GM18498 (cell line): ENCODE measurements around the gene STAC3.

Experiments used
- ATAC-seq: cut with Tn5 transposase; IDR thresholded peaks from one replicate; pipeline ENCODE4 v1.9.1; 2021; ENCODE audit warnings: mild to moderate bottlenecking, moderate library complexity; ENCODE audit not compliant: unreplicated experiment

Gene STAC3

DNA sequence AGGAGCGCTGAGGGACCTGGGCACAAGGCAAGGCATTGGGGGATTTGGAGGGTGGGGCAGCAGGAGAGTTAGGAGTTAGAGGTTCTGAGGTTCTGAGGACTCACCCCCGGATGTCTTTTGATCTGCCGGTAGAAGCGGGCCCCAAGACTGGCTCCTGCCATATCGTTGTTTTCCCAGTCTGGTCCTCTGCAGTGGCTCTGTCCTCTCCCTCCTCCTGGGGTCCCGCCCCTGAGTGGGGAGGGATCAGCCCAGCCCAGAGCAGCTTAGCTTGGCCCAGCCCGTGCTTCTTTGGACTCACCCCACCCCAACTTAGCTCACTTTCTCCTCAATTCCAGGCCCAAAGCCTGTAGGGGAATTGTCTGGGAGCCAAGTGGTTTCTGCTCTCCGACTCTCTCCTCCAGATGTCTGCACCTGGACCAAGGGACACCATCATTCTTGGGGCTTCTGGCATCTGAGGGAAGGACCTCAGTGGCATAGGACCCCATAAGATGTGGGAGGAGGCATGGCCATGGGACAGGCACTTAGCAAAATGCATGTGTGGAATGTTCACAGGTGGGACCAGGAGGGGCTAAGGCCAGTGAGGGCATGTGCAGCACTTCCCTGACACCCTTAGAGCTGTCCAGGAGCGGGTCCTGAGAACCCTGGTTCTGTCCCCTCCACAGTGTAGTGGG is 13.9 kb downstream of the STAC3 start:
- no peak for ATAC-seq

DNA sequence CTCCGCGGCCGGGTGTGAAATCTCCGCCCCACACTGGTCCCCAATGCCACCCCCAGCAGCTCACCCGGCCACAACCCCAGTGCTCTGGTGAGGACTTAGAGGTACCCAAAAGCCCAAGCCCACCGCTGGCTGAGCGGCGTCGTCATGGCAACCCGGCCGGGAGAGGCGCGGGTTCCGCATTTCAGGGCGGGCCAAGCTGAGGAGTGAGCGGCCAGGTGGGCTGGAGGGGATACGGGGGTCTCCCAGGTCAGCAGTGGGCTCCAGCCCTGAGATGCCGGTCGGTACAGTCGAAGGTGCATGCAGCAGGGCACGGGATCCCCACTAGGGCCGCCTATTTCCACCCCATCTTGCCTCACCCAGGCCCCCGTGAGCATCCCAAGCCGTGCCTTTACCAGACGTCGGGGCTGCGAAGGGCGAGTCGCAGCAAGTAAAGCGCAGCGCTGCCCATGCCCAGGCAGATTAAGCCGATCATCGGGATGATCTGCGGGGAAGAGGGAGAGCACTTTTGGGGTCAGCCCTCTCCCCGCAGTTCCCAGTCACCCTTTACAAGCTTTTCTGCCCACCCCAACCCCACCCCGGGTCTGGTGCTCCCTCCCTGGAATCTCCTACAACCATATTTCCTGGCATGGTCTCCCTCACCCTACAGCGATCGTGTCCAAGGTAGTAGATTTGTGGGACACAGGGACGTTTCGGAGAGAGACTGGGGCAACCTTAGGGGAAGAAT is 14.6 kb downstream of the STAC3 start:
- no peak for ATAC-seq

DNA sequence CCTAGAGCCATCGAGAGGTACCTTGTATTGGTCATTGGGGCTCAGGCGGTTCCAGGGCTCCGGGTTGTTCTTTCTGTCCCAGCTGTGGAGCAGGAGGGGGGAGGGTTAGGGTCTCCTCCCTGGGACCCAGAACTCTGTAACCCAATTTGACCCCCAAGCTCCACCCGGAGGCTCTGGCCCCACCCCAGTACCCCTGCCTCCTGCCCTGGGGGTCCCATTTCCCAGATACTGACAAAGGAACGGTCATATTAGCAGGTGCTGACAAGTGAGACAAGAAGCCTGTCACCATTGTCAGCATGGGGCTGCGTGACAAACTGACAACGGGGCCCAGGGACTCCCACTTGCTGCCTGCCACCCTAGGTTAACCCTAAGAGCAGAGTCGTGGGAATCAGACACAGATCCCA is 15.3 kb downstream of the STAC3 start:
- no peak for ATAC-seq

DNA sequence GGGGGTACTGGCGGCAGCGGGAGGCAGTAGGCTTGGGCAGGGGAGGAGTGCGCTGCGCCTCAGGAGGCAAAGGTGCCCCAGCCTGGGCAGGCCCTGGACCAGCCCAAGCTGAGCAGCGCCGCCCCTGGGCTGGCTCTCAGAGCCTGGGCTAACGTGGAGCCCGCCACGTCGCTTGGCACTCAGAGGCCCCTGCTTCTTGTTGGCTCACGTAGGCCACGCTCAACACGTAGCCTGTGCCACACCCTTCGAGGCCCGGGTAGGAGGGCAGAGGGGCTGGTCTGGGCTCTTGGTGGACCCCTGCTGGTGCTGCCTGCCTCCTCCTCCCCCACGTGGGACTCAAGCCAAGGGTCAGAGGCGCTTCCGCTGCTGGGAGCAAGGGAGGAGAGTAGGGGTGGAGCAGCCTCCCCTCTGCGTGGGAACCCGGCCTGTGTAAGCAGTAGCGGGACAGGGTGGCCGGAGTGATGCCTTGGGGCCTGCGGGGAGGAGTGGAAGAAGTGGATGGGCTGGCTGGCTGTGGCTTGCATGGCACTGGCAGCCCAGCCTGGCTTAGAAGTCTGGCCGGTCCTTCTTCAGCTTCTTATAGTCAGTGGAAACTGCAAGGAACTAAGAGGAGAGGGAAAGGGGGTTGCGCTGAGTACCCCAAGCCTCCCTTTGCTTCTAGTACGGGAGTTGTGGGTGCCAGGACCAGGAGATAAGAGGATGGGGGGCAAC is 15.8 kb downstream of the STAC3 start:
- ATAC-seq = no peak

DNA sequence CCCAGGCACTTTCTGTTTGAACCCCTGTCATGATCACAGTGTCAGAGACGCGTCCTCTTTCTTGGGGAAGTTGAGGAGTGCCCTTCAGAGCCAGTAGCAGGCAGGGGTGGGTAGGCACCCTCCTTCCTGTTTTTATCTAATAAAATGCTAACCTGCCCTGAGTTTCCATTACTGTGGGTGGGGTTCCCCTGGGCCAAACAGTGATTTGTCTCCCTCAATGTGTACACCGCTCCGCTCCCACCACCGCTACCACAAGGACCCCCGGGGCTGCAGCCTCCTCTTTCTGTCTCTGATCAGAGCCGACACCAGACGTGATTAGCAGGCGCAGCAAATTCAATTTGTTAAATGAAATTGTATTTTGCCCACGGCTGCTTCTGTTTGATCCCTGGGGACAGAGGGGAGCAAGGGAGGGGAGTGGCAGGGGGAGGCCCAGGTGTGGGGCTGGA is 16.4 kb downstream of the STAC3 start:
- no peak for ATAC-seq

DNA sequence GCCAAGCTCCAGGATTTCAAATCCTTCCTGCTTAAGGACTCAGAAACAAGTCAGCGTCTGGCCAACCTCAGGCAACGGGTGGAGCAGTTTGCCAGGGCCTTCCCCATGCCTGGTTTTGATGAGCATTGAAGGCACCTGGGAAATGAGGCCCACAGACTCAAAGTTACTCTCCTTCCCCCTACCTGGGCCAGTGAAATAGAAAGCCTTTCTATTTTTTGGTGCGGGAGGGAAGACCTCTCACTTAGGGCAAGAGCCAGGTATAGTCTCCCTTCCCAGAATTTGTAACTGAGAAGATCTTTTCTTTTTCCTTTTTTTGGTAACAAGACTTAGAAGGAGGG is 16.8 kb downstream of the STAC3 start:
- no peak for ATAC-seq

DNA sequence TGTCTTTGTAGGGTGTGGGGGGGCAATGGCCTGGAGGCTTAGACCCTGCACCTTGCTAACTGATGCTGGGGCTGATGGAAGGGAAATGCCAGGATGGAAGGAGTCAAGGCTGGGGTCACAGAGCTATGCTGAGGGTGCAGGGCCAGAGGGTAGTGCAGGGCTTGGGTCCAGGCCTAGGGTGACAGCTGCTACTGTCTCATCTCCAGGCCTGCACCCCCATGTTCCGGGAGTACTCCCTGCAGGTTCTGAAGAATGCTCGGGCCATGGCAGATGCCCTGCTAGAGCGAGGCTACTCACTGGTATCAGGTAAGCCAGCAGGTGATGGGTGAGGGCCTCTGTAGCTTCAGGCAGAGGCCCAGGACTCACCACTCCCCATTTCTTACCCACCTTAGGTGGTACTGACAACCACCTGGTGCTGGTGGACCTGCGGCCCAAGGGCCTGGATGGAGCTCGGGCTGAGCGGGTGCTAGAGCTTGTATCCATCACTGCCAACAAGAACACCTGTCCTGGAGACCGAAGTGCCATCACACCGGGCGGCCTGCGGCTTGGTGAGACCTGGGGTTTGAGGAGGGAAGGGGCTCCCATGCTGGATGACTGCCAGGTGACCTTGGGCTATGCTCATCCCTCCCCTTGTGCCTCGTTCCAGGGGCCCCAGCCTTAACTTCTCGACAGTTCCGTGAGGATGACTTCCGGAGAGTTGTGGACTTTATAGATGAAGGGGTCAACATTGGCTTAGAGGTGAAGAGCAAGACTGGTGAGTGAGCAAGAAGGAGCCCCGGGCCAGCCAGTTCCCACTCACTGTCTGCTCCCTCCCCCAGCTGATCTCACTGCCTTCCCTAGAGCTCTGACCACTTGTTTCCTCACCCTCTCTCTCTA is 17.4 kb downstream of the STAC3 start:
- ATAC-seq = no peak

DNA sequence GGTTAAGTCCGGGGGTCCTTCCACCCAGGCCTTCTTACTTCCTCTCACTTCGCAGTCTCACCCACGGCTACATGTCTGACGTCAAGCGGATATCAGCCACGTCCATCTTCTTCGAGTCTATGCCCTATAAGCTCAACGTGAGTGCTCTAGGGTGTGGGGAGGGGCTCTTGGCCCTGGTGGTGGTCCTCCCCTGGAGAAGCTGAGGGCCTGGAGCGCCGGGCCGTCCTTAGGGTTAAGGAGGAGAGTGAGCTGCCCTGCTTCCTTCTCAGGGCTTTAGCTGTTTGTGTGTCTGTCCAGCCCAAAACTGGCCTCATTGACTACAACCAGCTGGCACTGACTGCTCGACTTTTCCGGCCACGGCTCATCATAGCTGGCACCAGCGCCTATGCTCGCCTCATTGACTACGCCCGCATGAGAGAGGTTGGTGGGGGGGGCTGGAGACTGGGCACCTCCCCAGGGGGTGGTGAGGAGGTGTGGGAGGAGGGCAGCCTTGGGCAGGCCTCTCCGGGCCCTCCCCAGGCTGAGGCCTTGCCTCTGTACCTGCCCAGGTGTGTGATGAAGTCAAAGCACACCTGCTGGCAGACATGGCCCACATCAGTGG is 18.7 kb downstream of the STAC3 start:
- no peak for ATAC-seq

DNA sequence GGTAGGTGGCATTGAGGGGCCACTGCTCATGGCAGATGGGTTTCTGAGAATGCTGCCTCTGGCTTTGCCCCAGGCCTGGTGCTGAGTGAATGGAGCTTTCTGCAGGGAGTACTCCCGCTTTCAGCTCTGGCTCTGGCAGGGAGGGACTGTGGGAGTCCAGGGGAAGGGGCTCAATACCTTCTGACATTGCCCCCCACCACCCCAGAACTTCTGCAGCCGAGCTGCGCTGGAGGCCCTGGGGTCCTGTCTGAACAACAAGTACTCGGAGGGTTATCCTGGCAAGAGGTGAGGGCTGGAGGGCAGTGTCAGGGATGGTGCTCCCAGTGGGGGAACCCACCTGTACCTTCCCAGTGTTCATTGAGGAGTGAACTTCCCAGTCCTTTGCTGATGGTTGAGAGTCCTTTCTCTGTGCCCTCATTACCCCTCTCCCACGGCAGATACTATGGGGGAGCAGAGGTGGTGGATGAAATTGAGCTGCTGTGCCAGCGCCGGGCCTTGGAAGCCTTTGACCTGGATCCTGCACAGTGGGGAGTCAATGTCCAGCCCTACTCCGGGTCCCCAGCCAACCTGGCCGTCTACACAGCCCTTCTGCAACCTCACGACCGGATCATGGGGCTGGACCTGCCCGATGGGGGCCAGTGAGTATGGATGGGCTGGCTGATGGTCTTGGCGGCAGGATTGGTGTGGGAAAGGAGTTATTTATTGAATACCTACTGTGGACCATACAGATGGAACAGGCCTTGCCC is 19.5 kb downstream of the STAC3 start:
- ATAC-seq = no peak

DNA sequence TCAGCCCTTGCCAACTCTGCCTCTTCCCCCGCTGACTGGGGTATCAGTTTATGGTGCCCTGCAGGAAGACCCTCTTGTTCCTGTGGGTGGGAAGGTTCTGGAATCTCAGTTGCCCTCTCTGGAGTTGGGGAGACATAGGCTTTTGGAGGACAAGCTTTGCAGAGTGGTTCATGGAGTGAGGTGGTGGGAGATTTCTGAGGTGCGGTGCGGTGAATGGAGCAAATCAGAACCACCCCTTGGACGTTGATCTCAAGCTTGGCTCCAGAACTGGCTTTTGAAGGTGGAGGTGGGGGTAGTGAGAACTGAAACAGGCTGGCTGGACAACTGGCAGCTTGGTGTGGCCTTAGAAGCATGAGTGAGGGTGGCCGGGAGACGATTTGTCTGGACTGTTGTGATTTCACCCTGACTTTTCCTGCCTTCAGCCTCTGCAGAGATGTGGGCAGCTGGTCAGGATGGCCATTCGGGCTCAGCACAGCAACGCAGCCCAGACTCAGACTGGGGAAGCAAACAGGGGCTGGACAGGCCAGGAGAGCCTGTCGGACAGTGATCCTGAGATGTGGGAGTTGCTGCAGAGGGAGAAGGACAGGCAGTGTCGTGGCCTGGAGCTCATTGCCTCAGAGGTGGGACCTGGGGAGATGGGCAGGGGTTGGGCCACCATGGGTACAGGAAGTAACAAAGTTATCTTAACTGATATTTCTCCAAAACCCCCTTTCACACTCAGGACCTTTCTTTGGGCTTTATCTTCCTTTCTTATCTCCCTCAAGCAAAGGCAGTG is 20.4 kb downstream of the STAC3 start:
- ATAC-seq = no peak

DNA sequence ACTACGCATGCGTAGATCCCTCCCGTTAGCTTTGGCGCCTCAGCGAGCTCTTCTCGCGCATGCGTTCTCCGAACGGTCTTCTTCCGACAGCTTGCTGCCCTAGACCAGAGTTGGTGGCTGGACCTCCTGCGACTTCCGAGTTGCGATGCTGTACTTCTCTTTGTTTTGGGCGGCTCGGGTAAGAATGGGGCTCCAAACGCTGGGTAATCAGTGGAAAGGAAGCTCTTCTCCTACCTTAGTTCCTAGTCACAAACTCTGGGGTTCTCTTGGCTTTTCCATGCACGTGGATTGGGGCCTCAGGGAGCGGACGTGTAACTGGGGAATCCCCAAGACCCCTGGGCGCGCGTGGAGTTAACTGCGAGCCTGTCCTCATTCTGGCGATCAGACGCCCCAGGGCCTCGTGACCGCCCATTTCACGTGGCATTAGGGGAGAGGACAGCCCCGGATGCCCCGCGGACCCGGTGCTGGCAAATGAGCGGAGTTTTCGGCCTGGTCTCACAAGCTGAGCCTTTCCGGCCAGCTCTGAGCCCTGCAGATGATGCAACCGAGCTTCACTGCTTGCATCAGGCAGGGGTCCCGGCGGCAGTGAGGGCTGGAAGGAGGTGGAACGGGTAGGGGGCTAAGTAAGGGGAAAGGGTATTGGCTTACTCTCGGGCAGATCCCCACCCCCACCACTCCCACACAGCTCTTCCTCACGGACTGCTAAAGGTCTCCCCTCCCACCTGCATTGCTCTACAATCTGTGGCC is 21.2 kb downstream of the STAC3 start, which contains the start of gene SHMT2:
SHMT2 (plus strand) TSS at position 78 of the 747 bp plus-strand sequence; CDS start at position 146, 68 bp downstream.
- ATAC-seq = peak; percentile 71

DNA sequence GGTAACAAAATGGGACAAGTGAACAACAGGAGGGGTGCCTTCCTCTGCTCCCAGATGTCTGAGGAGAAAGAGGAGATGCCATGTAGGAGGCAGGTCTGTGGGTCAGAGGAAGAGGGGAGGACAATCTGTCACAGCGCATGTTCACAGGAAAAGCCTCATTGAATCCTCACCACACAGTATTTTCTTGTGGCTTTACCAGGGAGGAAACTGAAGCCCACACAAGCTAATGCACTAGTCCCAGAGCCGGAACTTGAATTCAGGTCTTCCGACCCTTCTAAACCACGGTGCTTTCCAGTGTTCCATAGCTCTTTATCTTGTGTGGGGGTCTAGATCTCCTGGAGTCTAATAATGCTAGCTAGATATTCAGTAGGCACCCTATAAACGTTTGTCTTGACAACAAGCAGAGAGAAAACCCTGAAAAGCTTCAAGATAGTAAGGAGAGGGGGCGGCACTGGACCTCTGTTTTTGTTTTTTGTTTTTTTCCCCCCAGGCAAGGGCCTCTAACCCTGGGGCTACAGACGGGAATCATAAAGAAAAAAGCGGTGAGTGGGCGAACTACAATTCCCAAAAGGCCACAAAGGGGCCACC is 21.8 kb downstream of the STAC3 start:
- peak; percentile 9 for ATAC-seq

DNA sequence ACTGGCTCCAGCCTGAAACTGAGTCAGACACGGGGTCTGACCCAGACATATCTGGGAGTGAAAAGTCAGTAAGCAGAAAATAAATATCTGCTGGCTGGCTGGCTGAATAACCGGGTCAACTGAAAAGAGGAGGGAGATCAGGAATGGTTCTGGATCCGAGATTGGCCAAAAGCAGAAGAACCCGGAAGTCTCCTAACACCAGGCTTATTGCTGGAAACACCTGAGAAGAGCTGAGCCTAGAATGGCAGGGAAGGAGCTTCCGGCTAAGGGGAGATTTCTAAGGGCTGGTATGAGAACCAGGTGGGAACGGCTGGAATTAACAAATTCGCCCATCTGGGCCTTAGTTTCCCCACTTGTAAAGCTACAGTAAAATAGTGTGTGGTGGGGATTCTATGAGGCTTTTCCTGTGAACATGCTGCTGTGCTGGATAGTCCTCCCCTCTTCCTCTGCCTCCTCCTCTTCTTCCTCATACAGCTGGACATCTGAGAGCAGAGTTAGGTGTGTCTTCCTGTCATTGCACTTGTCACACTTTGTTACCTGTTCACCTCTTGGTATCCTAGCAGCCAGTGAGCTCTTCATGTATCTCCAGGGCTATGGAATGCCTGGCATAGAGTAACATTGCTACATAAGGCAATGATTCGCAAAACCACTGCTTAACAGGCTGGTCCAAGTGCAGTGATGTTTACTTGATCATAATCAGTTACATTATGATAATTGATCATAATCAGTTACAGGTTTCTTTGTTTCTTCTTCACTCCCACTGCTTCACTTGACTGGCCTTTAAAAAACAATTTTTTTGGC is 23.5 kb downstream of the STAC3 start:
- ATAC-seq = no peak

DNA sequence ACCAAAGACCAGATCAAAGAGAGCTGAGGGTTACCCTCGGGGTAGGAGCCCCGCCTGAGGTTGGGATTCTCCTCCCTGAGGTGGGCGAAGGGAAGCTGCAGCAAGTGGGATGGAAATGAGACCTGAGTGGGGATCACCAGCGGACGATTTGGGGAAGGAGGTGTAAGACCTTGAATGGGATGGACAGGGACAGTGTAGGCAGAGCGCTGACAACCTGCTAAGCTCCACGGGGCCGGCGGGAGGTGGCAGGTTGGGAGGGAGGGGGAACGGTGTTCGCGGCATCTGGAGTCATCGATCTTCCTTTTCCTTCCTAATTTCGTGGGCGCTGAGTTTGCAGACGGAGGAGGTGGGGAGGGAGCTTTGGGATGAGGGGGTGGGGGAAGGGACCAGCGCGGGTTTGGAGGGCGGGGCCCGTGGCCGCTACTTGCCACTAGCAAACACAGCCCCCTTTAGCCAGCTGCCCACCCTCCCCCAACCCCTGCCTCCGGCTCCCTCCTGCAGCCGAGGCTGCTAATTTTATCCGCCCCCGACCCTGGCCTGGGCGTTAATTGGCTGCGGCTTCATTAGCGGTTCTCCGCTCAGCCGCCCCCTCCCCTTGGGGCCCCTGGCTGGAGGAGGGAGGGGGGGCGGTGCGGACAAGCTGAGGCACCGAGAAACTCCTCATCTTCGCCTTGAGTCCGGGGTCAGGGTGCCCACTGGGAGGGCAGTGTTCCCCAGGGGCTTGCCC is 24.2 kb downstream of the STAC3 start:
- ATAC-seq = no peak

DNA sequence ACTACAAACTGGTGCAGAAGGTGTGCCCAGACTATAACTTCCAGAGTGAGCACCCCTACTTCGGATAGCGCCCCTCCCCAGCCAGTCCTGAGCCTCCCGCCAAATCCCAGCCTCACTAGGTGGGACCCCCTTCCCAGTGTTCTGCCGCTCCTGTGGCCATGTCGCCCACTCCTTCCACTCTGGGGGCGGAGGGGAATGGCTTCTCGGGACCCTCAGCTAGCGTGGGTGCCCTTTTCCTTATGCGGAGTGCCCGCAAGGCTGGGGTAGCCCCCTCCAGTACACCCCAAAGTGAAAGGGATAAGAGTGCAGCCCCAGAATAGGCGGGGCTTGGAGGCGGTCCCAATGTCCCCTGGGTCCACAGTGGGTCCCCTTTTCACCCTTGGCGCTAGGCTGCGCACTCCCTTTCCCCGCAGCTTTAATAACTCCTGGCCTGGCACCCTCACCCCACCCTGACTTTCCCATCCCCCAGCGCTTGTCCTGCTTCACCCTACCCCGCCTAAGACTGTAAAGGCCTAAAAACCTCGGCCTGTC is 25.2 kb downstream of the STAC3 start:
- no peak for ATAC-seq

DNA sequence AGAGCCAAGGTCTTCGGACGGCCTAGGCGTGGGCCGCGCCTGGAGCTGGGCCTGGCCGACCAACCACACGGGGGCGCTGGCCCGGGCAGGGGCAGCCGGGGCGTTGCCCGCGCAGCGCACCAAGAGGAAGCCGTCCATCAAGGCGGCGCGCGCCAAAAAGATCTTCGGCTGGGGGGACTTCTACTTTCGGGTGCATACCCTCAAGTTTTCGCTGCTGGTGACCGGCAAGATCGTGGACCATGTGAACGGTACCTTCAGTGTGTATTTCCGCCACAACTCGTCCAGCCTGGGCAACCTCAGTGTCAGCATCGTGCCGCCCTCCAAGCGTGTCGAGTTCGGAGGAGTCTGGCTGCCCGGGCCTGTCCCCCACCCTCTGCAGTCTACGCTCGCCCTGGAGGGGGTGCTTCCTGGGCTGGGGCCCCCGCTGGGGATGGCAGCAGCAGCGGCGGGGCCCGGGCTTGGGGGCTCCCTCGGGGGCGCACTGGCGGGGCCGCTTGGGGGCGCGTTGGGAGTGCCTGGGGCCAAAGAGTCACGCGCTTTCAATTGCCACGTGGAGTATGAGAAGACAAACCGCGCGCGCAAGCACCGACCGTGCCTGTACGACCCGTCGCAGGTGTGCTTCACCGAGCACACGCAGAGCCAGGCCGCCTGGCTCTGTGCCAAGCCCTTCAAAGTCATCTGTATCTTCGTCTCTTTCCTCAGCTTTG is 25.9 kb downstream of the STAC3 start:
- no peak for ATAC-seq
